WERI-Rb-1 (cell line): ENCODE data around the gene COPB2.
A peak's percentile ranks its signal among the peaks of the same experiment; 100 is the strongest.
"Not testable (repeated sequence)": the region's sequence is repeated elsewhere in the genome, so short reads cannot be mapped to it uniquely, and the experiment has no call there.

Source experiments
- DNase-seq: peaks from one replicate; pipeline ENCODE4 v3.0.0-alpha.2; 2020
- H3K27ac ChIP-seq: fragments of 250-450 bp; sonication (Bioruptor Pico); 2 replicates; pipeline ENCODE4 v1.5.1; 2020; ENCODE audit warnings: mild to moderate bottlenecking, moderate library complexity
- H3K27me3 ChIP-seq: fragments of 250-450 bp; sonication (Bioruptor Pico); 2 replicates; pipeline ENCODE4 v1.5.1; 2021; ENCODE audit warnings: mild to moderate bottlenecking, low read depth, moderate library complexity; ENCODE audit not compliant: insufficient read depth, severe bottlenecking
- H3K36me3 ChIP-seq: fragments of 250-450 bp; sonication (Bioruptor Pico); 2 replicates; pipeline ENCODE4 v1.5.1; 2020; ENCODE audit warnings: mild to moderate bottlenecking, moderate library complexity
- H3K4me3 ChIP-seq: 2 replicates; pipeline ENCODE4 v1.5.1; 2011; ENCODE audit warnings: low read depth, mild to moderate bottlenecking, control low read depth, low read length
- H3K9me3 ChIP-seq: fragments of 250-450 bp; sonication (Bioruptor Pico); 2 replicates; pipeline ENCODE4 v1.5.1; 2021; ENCODE audit warnings: mild to moderate bottlenecking, moderate library complexity; ENCODE audit not compliant: severe bottlenecking
- CTCF ChIP-seq: IDR thresholded peaks from 2 replicates; pipeline ENCODE4 v1.5.1; 2011; ENCODE audit warnings: low read depth, mild to moderate bottlenecking, control low read depth, inconsistent platforms, low read length

Gene COPB2

GRCh38 chr3:139388821-139389551 is 461 bp downstream of the COPB2 start:
- no peak for DNase-seq
- peaks cover 23% of the 10 kb centered on the region for H3K36me3 ChIP-seq
- no peaks in the 10 kb centered on the region for H3K27me3 ChIP-seq
- no peak for TF ChIP-seq CTCF
- peak overlapping the region; percentile 97 for H3K27ac ChIP-seq
- peak overlapping the region; percentile 74 for H3K4me3 ChIP-seq
- no peaks in the 10 kb centered on the region for H3K9me3 ChIP-seq

- H3K4me3 ChIP-seq, result no peak overlapping the region
- no peaks in the 10 kb centered on the region for H3K27me3 ChIP-seq
- no peak overlapping the region for H3K27ac ChIP-seq
- H3K9me3 ChIP-seq, result no peaks in the 10 kb centered on the region
- DNase-seq, result no peak
- peaks cover 32% of the 10 kb centered on the region for H3K36me3 ChIP-seq
- no peak for TF ChIP-seq CTCF
These were observed 1.4 kb downstream of the COPB2 start for GRCh38 chr3:139388077-139388476.

- peaks cover 64% of the 10 kb centered on the region for H3K36me3 ChIP-seq
- H3K4me3 ChIP-seq, result not testable (repeated sequence)
These were observed 7.2 kb downstream of the COPB2 start for GRCh38 chr3:139382291-139382690.

GRCh38 chr3:139380575-139380974 is 8.9 kb downstream of the COPB2 start:
- no peak overlapping the region for H3K27ac ChIP-seq
- H3K36me3 ChIP-seq, result peaks cover 77% of the 10 kb centered on the region
- H3K4me3 ChIP-seq, result no peak overlapping the region
- no peak for TF ChIP-seq CTCF
- H3K27me3 ChIP-seq, result no peaks in the 10 kb centered on the region
- DNase-seq, result no peak
- no peaks in the 10 kb centered on the region for H3K9me3 ChIP-seq

More at GRCh38 chr3:139382291-139382690, 7.2 kb downstream of the COPB2 start:
- H3K27ac ChIP-seq, H3K9me3 ChIP-seq, H3K27me3 ChIP-seq, DNase-seq: not testable (repeated sequence)

- DNase-seq, result no peak
- no peak for TF ChIP-seq CTCF
- Histone ChIP-seq H3K9me3 (no peaks in the 10 kb centered on the region), H3K27ac (no peak overlapping the region), H3K27me3 (no peaks in the 10 kb centered on the region), H3K4me3 (no peak overlapping the region), H3K36me3 (peaks cover 85% of the 10 kb centered on the region)
These were observed 10.7 kb downstream of the COPB2 start for GRCh38 chr3:139378587-139379241.

- no peaks in the 10 kb centered on the region for H3K27me3 ChIP-seq
- H3K27ac ChIP-seq, result no peak overlapping the region
- TF ChIP-seq CTCF, result no peak
- no peak overlapping the region for H3K4me3 ChIP-seq
- no peaks in the 10 kb centered on the region for H3K9me3 ChIP-seq
- DNase-seq, result no peak
- H3K36me3 ChIP-seq, result peaks cover 85% of the 10 kb centered on the region
These were observed 12.1 kb downstream of the COPB2 start for GRCh38 chr3:139377378-139377777.
